Psoas muscle (tissue), 8 donors: ENCODE results near the gene CDK5R1. TPM values are rescaled to one million over a fixed set of nuclear protein-coding genes. Genes with fewer than 3 reads are reported as not detected.

Experiments
- ATAC-seq, 4 donors: fragments of 200-7000 bp; cut with Tn5 transposase; one replicate each; pipeline ENCODE4 v1.9.1; 2020; ENCODE audit warnings: moderate library complexity in 3 of 4, mild to moderate bottlenecking in 2 of 4
- DNase-seq, 2 donors: peaks; one replicate each; pipeline ENCODE4 v3.0.0-alpha.2; 2020
- H3K27ac ChIP-seq: fragments of 200-600 bp; one replicate; pipeline ENCODE4 v1.8.0; 2022
- H3K27me3 ChIP-seq, 3 donors: fragments of 200-600 bp in 1 of 3; one replicate each; pipeline versions ENCODE4 v1.6.1 to v1.8.0; 2013 to 2022; ENCODE audit warnings: low read length in 2 of 3, mild to moderate bottlenecking in 2 of 3, moderate library complexity in 1 of 3; ENCODE audit not compliant: insufficient read depth in 3 of 3
- H3K36me3 ChIP-seq, 2 donors: fragments of 200-600 bp in 1 of 2; one replicate each; pipeline versions ENCODE4 v1.6.1 to v1.8.0; 2013 to 2022; ENCODE audit warnings: low read depth in 1 of 2, mild to moderate bottlenecking in 1 of 2, moderate library complexity in 1 of 2; ENCODE audit not compliant: insufficient read depth in 1 of 2
- H3K4me1 ChIP-seq: fragments of 200-600 bp; one replicate; pipeline ENCODE4 v1.8.0; 2022
- H3K4me3 ChIP-seq: fragments of 200-600 bp; one replicate; pipeline ENCODE4 v1.8.0; 2022; ENCODE audit warnings: mild to moderate bottlenecking
- H3K9me3 ChIP-seq: fragments of 200-600 bp; one replicate; pipeline ENCODE4 v1.8.0; 2022
- WGBS, 3 donors: extraction: QIAGEN DNeasy Blood & Tissue Kit; methylation state at CpG; one replicate each; pipeline versions ENCODE4 v1.1.6 to v1.1.7; 2013; 5-methylcytosine and 5-hydroxymethylcytosine counted together
- intact Hi-C, 2 donors: fragments of 100-400 bp; cut with DNase I; formaldehyde crosslinking; loops; one replicate each; pipeline versions ENCODE4 v1.11.0 to v1.14.2; 2022
- polyA plus RNA-seq, 3 donors: library from polyadenylated mRNA; stranded (reverse); fragments of 200-250 nt; gene quantifications; one replicate each; pipeline ENCODE4 v1.2.3, GENCODE V29; 2013
- total RNA-seq, 4 donors: library from RNA; stranded (reverse); fragmentation: NEBNext Ultra II Directional in 2 of 4; extraction: Animal tissue kit (Norgen Biotek cat#: 25700) in 2 of 4; gene quantifications; one replicate each; pipeline versions ENCODE4 v1.2.1 to v1.2.4, GENCODE V29; 2021 to 2023
- TF ChIP-seq, protein P1 (sequence below): fragments of 200-600 bp; IDR thresholded peaks from one replicate; pipeline ENCODE4 v1.8.0; 2022; ENCODE audit warnings: antibody characterized with exemption
- donor health status: healthy with polysubstance abuse.
- donor health status: DM: no; HTN: no; CAD: no; lungs with moderate emphysema.
- donor health status: Bipolar disorder and iron deficiency.
- donor health status: healthy.
- donor health status: DM: yes; HTN: yes; CAD: no.
- donor health status: DM: no; HTN: no; CAD: no.
- donor health status: DM: no; HTN: no; CAD: no.
- donor health status: DM: yes; HTN: yes; CAD: no.

CDK5R1 gene
- total and polyA plus RNA-seq, 7 donors, result 0.44 to 5.2 (median 2.0) TPM

- Histone ChIP-seq H3K27me3 (no peaks in the 10 kb centered on the region), H3K4me1 (no peaks in the 10 kb centered on the region), H3K9me3 (no peaks in the 10 kb centered on the region), H3K36me3 (peaks cover 25 to 100% of the 10 kb centered on the region in 2 donors), H3K27ac (no peak overlapping the region), H3K4me3 (no peak overlapping the region)
- intact Hi-C loops, result no loop called here
- TF ChIP-seq, protein P1, sequence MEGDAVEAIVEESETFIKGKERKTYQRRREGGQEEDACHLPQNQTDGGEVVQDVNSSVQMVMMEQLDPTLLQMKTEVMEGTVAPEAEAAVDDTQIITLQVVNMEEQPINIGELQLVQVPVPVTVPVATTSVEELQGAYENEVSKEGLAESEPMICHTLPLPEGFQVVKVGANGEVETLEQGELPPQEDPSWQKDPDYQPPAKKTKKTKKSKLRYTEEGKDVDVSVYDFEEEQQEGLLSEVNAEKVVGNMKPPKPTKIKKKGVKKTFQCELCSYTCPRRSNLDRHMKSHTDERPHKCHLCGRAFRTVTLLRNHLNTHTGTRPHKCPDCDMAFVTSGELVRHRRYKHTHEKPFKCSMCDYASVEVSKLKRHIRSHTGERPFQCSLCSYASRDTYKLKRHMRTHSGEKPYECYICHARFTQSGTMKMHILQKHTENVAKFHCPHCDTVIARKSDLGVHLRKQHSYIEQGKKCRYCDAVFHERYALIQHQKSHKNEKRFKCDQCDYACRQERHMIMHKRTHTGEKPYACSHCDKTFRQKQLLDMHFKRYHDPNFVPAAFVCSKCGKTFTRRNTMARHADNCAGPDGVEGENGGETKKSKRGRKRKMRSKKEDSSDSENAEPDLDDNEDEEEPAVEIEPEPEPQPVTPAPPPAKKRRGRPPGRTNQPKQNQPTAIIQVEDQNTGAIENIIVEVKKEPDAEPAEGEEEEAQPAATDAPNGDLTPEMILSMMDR, result no peak
- no peak for DNase-seq
- peak in 3 of 4 donors; percentile 27 to 47 (median 38) for ATAC-seq
- 63 to 79% (median 69%) methylated on average over 6 of the region's 6 CpGs for WGBS, 3 donors
These were observed 16.2 kb upstream of the CDK5R1 start for GRCh38 chr17:32470405-32471167.

DNA sequence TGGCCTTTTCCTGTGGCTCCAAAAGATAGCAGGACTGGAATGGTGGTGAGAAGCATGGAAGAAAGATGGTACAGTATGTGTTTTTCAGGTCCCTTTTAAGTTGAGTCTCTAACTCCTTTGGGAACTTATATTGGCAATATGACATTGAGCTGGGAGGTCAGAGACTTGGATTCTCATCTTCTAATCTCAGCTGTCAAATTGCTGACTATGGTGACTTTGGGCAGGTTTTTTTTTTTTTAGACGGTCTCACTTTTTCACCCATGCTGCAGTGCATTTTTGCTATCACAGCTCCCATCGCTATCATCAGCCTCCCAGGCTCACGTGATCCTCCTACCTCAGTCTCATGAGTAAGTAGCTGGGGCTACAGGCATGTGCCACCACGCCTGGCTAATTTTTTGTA lies 15.1 kb upstream of the CDK5R1 start:
- 83 to 90% (median 85%) methylated on average over 4 of the region's 4 CpGs for WGBS, 3 donors
- TF ChIP-seq, protein P1, result no peak
- no peaks in the 10 kb centered on the region for H3K9me3 ChIP-seq
- H3K4me1 ChIP-seq, result no peaks in the 10 kb centered on the region
- H3K27me3 ChIP-seq, result no peaks in the 10 kb centered on the region
- intact Hi-C loops, result no loop called here
- no peak for DNase-seq
- peaks cover 25 to 100% of the 10 kb centered on the region in 2 donors for H3K36me3 ChIP-seq
- H3K4me3 ChIP-seq, result no peak overlapping the region
- no peak overlapping the region for H3K27ac ChIP-seq
- ATAC-seq, result peak in 2 of 4 donors; percentile 5 to 15

- intact Hi-C loops, result loop anchor here in 1 of 2 donors (5.0 kb wide), 1 partner anchor 1963 kb away; no protein-coding TSS in a partner anchor
- H3K36me3 ChIP-seq, result peaks cover 35 to 100% of the 10 kb centered on the region in 2 donors
- H3K4me1 ChIP-seq, result peaks cover 7% of the 10 kb centered on the region
- no peak overlapping the region for H3K27ac ChIP-seq
- H3K4me3 ChIP-seq, result no peak overlapping the region
- H3K27me3 ChIP-seq, result no peaks in the 10 kb centered on the region
- TF ChIP-seq, protein P1, result no peak
- 88 to 93% (median 88%) methylated on average over 3 of the region's 3 CpGs for WGBS, 3 donors
- no peaks in the 10 kb centered on the region for H3K9me3 ChIP-seq
- no peak for DNase-seq
- no peak for ATAC-seq
These were observed 11.5 kb upstream of the CDK5R1 start for GRCh38 chr17:32475258-32475657.

DNA sequence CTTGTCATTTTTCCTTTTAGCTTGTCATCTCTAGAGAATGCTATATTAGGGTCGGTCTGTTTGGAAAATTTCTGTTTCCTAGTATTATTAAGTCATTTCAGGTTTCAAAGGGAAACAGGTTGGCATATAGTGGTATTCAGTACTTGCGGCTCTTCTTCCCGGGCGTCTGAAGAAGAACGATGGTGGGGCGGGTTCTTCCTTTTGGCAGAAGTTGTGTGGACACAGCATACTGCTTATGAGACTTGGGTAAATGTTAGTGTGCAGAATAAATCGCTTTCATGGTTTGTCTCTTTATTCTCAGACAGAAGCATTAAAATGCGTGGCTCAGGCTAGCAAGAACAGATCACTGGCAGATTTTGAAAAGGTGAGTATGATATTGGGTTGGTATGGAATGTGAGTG lies 9.6 kb upstream of the CDK5R1 start:
- Histone ChIP-seq H3K27ac (no peak overlapping the region), H3K4me1 (peaks cover 7% of the 10 kb centered on the region), H3K4me3 (no peak overlapping the region), H3K27me3 (no peaks in the 10 kb centered on the region), H3K36me3 (peaks cover 32 to 100% of the 10 kb centered on the region in 2 donors), H3K9me3 (no peaks in the 10 kb centered on the region)
- TF ChIP-seq, protein P1, result no peak
- WGBS, 3 donors, result 92 to 94% (median 93%) methylated on average over 8 of the region's 8 CpGs
- intact Hi-C loops, result loop anchor here in 1 of 2 donors (5.0 kb wide), 1 partner anchor 1965 kb away; no protein-coding TSS in a partner anchor
- ATAC-seq (no peak), DNase-seq (no peak)
